Activated CD8-positive, alpha-beta T cell treated with anti-CD3 and anti-CD28 coated beads for 36 hours (primary cell): ENCODE data around the gene SEL1L3. TPM values are rescaled to one million over a fixed set of nuclear protein-coding genes. Genes with fewer than 3 reads are reported as not detected.

Experiments
- ATAC-seq: fragments of 200-7000 bp; cut with Tn5 transposase; one replicate; pipeline ENCODE4 v1.10.0; 2021; ENCODE audit warnings: mild to moderate bottlenecking, moderate library complexity
- CTCF ChIA-PET: fragments of 350-600 bp; sonication (Branson Sonifier 250); formaldehyde crosslinking; loops from one replicate; lab custom pipeline; 2021; ENCODE audit warnings: antibody characterized with exemption; lab: Charles Lee
- POLR2A ChIA-PET: fragments of 350-600 bp; sonication (Branson Sonifier 250); formaldehyde crosslinking; loops from one replicate; lab custom pipeline; 2021; ENCODE audit warnings: antibody characterized with exemption; lab: Charles Lee
- DNase-seq: peaks from one replicate; pipeline ENCODE4 v3.0.0-alpha.2; 2020
- H3K27ac Mint-ChIP-seq: one replicate; pipeline ENCODE4 v1.8.0; 2021; ENCODE audit warnings: mild to moderate bottlenecking, mixed read lengths
- H3K27me3 Mint-ChIP-seq: one replicate; pipeline ENCODE4 v1.8.0; 2021; ENCODE audit warnings: mixed read lengths
- H3K36me3 Mint-ChIP-seq: one replicate; pipeline ENCODE4 v1.8.0; 2021; ENCODE audit warnings: low read depth, mixed read lengths
- H3K4me1 Mint-ChIP-seq: one replicate; pipeline ENCODE4 v1.8.0; 2021; ENCODE audit warnings: low read depth, mixed read lengths
- H3K4me3 Mint-ChIP-seq: one replicate; pipeline ENCODE4 v1.8.0; 2021; ENCODE audit warnings: mild to moderate bottlenecking, moderate library complexity, mixed read lengths
- H3K9me3 Mint-ChIP-seq: one replicate; pipeline ENCODE4 v1.8.0; 2021; ENCODE audit warnings: mixed read lengths
- CTCF ChIP-seq: fragments of 200-600 bp; IDR thresholded peaks from one replicate; pipeline ENCODE4 v1.8.0; 2022; ENCODE audit warnings: antibody characterized with exemption, mild to moderate bottlenecking
- intact Hi-C: fragments of 100-400 bp; cut with micrococcal nuclease; formaldehyde crosslinking; loops from one replicate; pipeline ENCODE4 v1.10.0; 2022
- total RNA-seq, 2 experiments: library from RNA; stranded (reverse); gene quantifications; one replicate each; pipeline ENCODE4 v1.2.3, GENCODE V29; 2021

Gene SEL1L3
- total RNA-seq, 2 experiments from 2014 or later = 34.8 to 36.9 TPM

GRCh38 chr4:25743971-25744370 is 118.8 kb downstream of the SEL1L3 start:
- CTCF ChIA-PET = no interaction called here
- POLR2A ChIA-PET = interaction anchor here (0.6 kb wide), 1 partner anchor 44 kb away, joined by 3 read pairs; no protein-coding TSS in a partner anchor
- Mint-ChIP-seq H3K36me3 (peaks cover 4% of the 10 kb centered on the region), H3K9me3 (no peaks in the 10 kb centered on the region), H3K4me1 (no peaks in the 10 kb centered on the region), H3K27ac (no peak overlapping the region), H3K27me3 (no peaks in the 10 kb centered on the region), H3K4me3 (no peak overlapping the region)
- TF ChIP-seq CTCF = no peak
- no peak for ATAC-seq
- intact Hi-C loops = no loop called here
- DNase-seq = no peak

GRCh38 chr4:25729564-25729963 is 133.2 kb downstream of the SEL1L3 start:
- POLR2A ChIA-PET = no interaction called here
- no peaks in the 10 kb centered on the region for H3K36me3 Mint-ChIP-seq

DNA sequence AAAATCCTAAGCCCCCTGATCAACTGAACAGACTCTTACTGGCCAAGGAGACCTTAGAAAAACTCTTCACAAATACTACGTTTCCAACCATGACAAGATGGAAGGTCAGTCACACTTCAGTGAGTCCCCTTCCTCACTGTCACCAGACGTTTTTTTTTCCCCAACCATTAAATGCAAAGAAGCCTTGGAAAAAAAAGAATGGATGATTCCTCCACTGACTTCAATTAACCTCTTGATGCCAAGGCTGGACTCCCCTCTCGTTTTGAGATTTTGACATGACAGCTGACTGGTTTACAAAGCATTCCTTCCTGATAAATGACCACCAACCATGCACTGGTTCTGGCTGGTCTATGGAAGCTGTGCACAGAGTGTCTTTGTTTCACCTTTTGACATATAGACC is 133.9 kb downstream of the SEL1L3 start:
- intact Hi-C loops = no loop called here
- ATAC-seq (no peak), DNase-seq (no peak)
- H3K4me3 Mint-ChIP-seq = no peak overlapping the region
- POLR2A ChIA-PET = no interaction called here
- H3K9me3 Mint-ChIP-seq = peaks cover 2% of the 10 kb centered on the region
- no peak overlapping the region for H3K27ac Mint-ChIP-seq
- TF ChIP-seq CTCF = no peak
- H3K36me3 Mint-ChIP-seq = no peaks in the 10 kb centered on the region
- no peaks in the 10 kb centered on the region for H3K27me3 Mint-ChIP-seq
- no peaks in the 10 kb centered on the region for H3K4me1 Mint-ChIP-seq
- CTCF ChIA-PET = no interaction called here

More at GRCh38 chr4:25729564-25729963, 133.2 kb downstream of the SEL1L3 start:
- Mint-ChIP-seq H3K4me3 (no peak overlapping the region), H3K27me3 (no peaks in the 10 kb centered on the region), H3K4me1 (no peaks in the 10 kb centered on the region), H3K9me3 (peaks cover 2% of the 10 kb centered on the region), H3K27ac (no peak overlapping the region)
- intact Hi-C loops = no loop called here
- ATAC-seq (no peak), DNase-seq (no peak)
- CTCF ChIA-PET = no interaction called here
- TF ChIP-seq CTCF = no peak

DNA sequence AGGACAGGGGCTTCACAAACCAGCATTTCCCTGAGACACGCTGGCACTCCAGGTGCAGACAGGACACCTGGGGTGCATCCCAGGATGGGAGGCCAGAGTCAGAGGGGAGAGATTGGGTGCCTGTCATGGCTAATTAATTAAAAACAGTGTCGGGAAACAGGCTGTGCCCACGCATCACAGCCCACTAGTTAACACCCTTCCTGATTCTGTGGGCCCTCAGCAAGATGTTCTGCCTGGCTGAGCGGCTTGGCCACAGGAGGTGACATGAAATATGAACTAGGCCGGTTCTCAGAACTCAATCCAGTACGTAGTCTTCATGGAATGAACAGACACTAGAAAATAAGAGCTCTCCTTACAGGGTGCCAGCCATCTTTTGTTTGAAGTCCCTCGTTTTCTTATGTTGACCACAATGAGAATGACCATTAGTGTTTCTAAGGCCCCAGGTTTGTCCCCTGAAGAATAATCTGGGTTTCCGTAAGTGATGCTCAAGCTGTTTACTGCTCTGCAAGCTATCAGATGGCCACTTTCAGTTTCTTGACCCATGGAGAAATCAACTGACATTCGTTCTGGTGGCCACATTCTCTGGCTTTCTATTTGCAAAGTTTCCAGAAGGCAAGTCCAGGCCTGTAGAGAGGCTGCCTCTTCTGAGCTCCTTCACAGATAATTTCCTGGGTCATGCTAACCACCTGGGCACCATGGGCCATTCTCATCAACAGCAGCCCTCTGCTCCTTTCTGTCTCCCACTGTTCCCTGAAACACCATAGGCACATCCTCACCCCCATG is 134.9 kb downstream of the SEL1L3 start:
- peaks cover 2% of the 10 kb centered on the region for H3K9me3 Mint-ChIP-seq

More for the DNA sequence above, 134.9 kb downstream of the SEL1L3 start:
- no peak for TF ChIP-seq CTCF
- no peaks in the 10 kb centered on the region for H3K27me3 Mint-ChIP-seq
- no peaks in the 10 kb centered on the region for H3K36me3 Mint-ChIP-seq
- POLR2A ChIA-PET = no interaction called here
- H3K27ac Mint-ChIP-seq = no peak overlapping the region
- no peak overlapping the region for H3K4me3 Mint-ChIP-seq
- H3K4me1 Mint-ChIP-seq = no peaks in the 10 kb centered on the region
- CTCF ChIA-PET = no interaction called here
- no peak for ATAC-seq
- DNase-seq = no peak
- intact Hi-C loops = no loop called here
